Endothelial cell of umbilical vein (primary cell): ENCODE results near the gene DAB2. TPM values are rescaled to one million over a fixed set of nuclear protein-coding genes. Genes with fewer than 3 reads are reported as not detected.

Experiments
- BruUV-seq: library from RNA; stranded (reverse); fragments of 400-500 nt; replicated peaks from 2 replicates; lab custom pipeline; 2021; lab: Mats Ljungman, UMichigan
- CTCF ChIA-PET: fragments of 300-600, 350-600 bp; sonication (Branson Sonifier 250); formaldehyde crosslinking; loops from one replicate; lab custom pipeline; 2021; ENCODE audit warnings: antibody characterized with exemption, inconsistent platforms; lab: Charles Lee
- POLR2A ChIA-PET: fragments of 300-600, 350-600 bp; sonication (Branson Sonifier 250); formaldehyde crosslinking; loops from one replicate; lab custom pipeline; 2021; ENCODE audit warnings: antibody characterized with exemption, inconsistent platforms; lab: Charles Lee
- DNase-seq: peaks from one replicate; pipeline ENCODE4 v3.0.0-alpha.2; 2011; ENCODE audit warnings: low read depth, low spot score
- FAIRE-seq: peaks from 2 replicates; lab custom pipeline; 2011; peaks lifted over from hg19 to GRCh38; lab: Jason Lieb, UNC
- H2AFZ ChIP-seq: 2 replicates; pipeline ENCODE4 v1.6.0; 2012; ENCODE audit warnings: low read depth, low read length, control low read depth, inconsistent platforms
- H3K27ac ChIP-seq: 2 replicates; pipeline ENCODE4 v1.5.1; 2011; ENCODE audit warnings: low read depth, mild to moderate bottlenecking, control low read depth, low read length, moderate library complexity; ENCODE audit not compliant: insufficient read depth
- H3K27me3 ChIP-seq, 2 experiments: 2 replicates each; pipeline versions ENCODE4 v1.6.0 to v1.6.1; 2011; ENCODE audit warnings: low read length in 2 of 2, mixed read lengths in 1 of 2; ENCODE audit not compliant: control insufficient read depth in 2 of 2, insufficient read depth in 2 of 2
- H3K36me3 ChIP-seq, 2 experiments: 2 replicates in 1 of 2; 3 replicates in 1 of 2; pipeline ENCODE4 v1.5.1; 2011; ENCODE audit warnings: low read length in 2 of 2, mild to moderate bottlenecking in 1 of 2, moderate library complexity in 1 of 2; ENCODE audit not compliant: control insufficient read depth in 2 of 2, insufficient read depth in 2 of 2; ENCODE audit errors: extremely low read depth in 1 of 2
- H3K4me1 ChIP-seq: 3 replicates; pipeline ENCODE4 v1.5.1; 2011; ENCODE audit warnings: mild to moderate bottlenecking, low read length; ENCODE audit not compliant: control insufficient read depth, insufficient read depth; ENCODE audit errors: extremely low read depth
- H3K4me2 ChIP-seq: 2 replicates; pipeline ENCODE4 v1.6.1; 2011; ENCODE audit warnings: low read length, control low read depth, mixed read lengths; ENCODE audit not compliant: insufficient read depth
- H3K4me3 ChIP-seq, 3 experiments: fragments of 200-600 bp in 1 of 3; sonication (generic), shearing (Covaris generic) in 1 of 3; replicated peaks in 1 of 3; 2 replicates each; pipeline ENCODE4 v1.5.1; 2011 to 2016; ENCODE audit warnings: control low read depth in 3 of 3, low read length in 3 of 3, mild to moderate bottlenecking in 2 of 3, inconsistent platforms in 1 of 3, low read depth in 1 of 3, moderate library complexity in 1 of 3; ENCODE audit not compliant: insufficient read depth in 1 of 3
- H3K79me2 ChIP-seq: 2 replicates; pipeline ENCODE4 v1.6.0; 2012; ENCODE audit warnings: low read length, inconsistent platforms; ENCODE audit not compliant: control insufficient read depth, insufficient read depth
- H3K9ac ChIP-seq: replicated peaks from 2 replicates; pipeline ENCODE3; 2011; ENCODE audit warnings: low read length, control low read depth; ENCODE audit not compliant: insufficient read depth; ENCODE audit errors: extremely low read depth
- H3K9me1 ChIP-seq: replicated peaks from 3 replicates; pipeline ENCODE4 v1.6.0; 2011; ENCODE audit warnings: mild to moderate bottlenecking, low read length; ENCODE audit not compliant: control insufficient read depth, insufficient read depth; ENCODE audit errors: extremely low read depth
- H3K9me3 ChIP-seq: replicated peaks from 2 replicates; pipeline ENCODE4 v1.5.1; 2012; ENCODE audit warnings: low read length, inconsistent platforms; ENCODE audit not compliant: control insufficient read depth, insufficient read depth
- H4K20me1 ChIP-seq: replicated peaks from 2 replicates; pipeline ENCODE3; 2011; ENCODE audit warnings: mild to moderate bottlenecking, low read length; ENCODE audit not compliant: control insufficient read depth, insufficient read depth; ENCODE audit errors: extremely low read depth
- CTCF ChIP-seq, 2 donors: IDR thresholded peaks; 1 replicate in 1 of 2; 2 replicates in 1 of 2; pipeline ENCODE4 v1.5.1; 2011; ENCODE audit warnings: low read length in 2 of 2, mild to moderate bottlenecking in 2 of 2, moderate library complexity in 2 of 2, control low read depth in 1 of 2, inconsistent platforms in 1 of 2, low read depth in 1 of 2; ENCODE audit not compliant: insufficient read depth in 1 of 2; ENCODE audit errors: extremely low read depth in 1 of 2
- EZH2 ChIP-seq: IDR thresholded peaks from 2 replicates; pipeline ENCODE4 v1.6.1; 2012; ENCODE audit warnings: borderline replicate concordance, low read depth, mild to moderate bottlenecking, moderate library complexity, low read length, inconsistent platforms; ENCODE audit not compliant: severe bottlenecking
- FOS ChIP-seq: IDR thresholded peaks from 2 replicates; pipeline ENCODE4 v1.6.1; 2011; ENCODE audit warnings: mild to moderate bottlenecking, low read length, moderate library complexity, borderline replicate concordance; ENCODE audit not compliant: insufficient read depth
- GATA2 ChIP-seq: IDR thresholded peaks from 2 replicates; pipeline ENCODE4 v1.7.0; 2011; ENCODE audit warnings: low read depth, mild to moderate bottlenecking, moderate library complexity, mixed read lengths, low read length; ENCODE audit not compliant: insufficient read length, insufficient read depth
- JUN ChIP-seq: IDR thresholded peaks from 2 replicates; pipeline ENCODE4 v1.6.1; 2011; ENCODE audit warnings: borderline replicate concordance, low read depth; ENCODE audit not compliant: insufficient read length, insufficient read depth
- MAX ChIP-seq: IDR thresholded peaks from 2 replicates; pipeline ENCODE4 v1.6.1; 2011; ENCODE audit not compliant: insufficient read depth, insufficient read length
- MYC ChIP-seq: IDR thresholded peaks from one replicate; pipeline ENCODE4 v1.6.1; 2011; ENCODE audit warnings: mild to moderate bottlenecking, low read depth, low read length
- POLR2A ChIP-seq: IDR thresholded peaks from 2 replicates; pipeline ENCODE4 v1.6.1; 2012; ENCODE audit warnings: low read depth, mild to moderate bottlenecking, control low read depth, low read length
- POLR2AphosphoS5 ChIP-seq: IDR thresholded peaks from 2 replicates; pipeline ENCODE4 v1.6.1; 2012; ENCODE audit warnings: low read depth, mild to moderate bottlenecking, control low read depth, low read length, moderate library complexity; ENCODE audit not compliant: insufficient read depth
- dilution Hi-C: fragments of 300-500 bp; cut with MboI; formaldehyde crosslinking; loops from one replicate; pipeline ENCODE4 v1.15.0; 2019; ENCODE audit warnings: low sequenced_read_pairs; ENCODE audit not compliant: extremely low pct_ligation_motif_present
- intact Hi-C: fragments of 100-400 bp; cut with micrococcal nuclease; formaldehyde crosslinking; loops from one replicate; pipeline ENCODE4 v1.10.0; 2022
- polyA plus RNA-seq, 4 experiments: library from polyadenylated mRNA; depleted of rRNA in 3 of 4; stranded (reverse) in 3 of 4; unstranded in 1 of 4; fragments of >200 nt; gene quantifications; 2 replicates each; pipeline versions ENCODE4 v1.2.1 to v1.2.3, GENCODE V29; 2011 to 2012; ENCODE audit warnings: missing spikeins in 1 of 4
- total RNA-seq: library from RNA; stranded (reverse); gene quantifications from 2 replicates; pipeline ENCODE4 v1.2.3, GENCODE V29; 2021

The DAB2 gene
- total and polyA plus RNA-seq, 2 donors (not counting 3 experiments of a cell fraction or from before 2014, with no cell fraction given) = 168 to 283 TPM

- ChIA-PET CTCF (interaction anchor here (0.6 to 3.6 kb wide), 57 partner anchors 9 to 413 kb away, joined by 3 to 156 read pairs (median 4); partner anchors contain the start of genes C9, DAB2 and FYB1), POLR2A (interaction anchor here (0.8 to 1.2 kb wide), 2 partner anchors 49 to 171 kb away, joined by 3 to 6 read pairs; partner anchors contain the start of gene DAB2)
- DNase-seq (peak; percentile 72), FAIRE-seq (peak; percentile 71)
- Histone ChIP-seq H3K4me3 (no peak overlapping the region), H2AFZ (no peak overlapping the region), H4K20me1 (no peaks in the 10 kb centered on the region), H3K4me2 (no peak overlapping the region), H3K9me3 (no peaks in the 10 kb centered on the region), H3K9ac (no peak overlapping the region), H3K9me1 (no peaks in the 10 kb centered on the region), H3K4me1 (no peaks in the 10 kb centered on the region), H3K79me2 (no peaks in the 10 kb centered on the region), H3K27me3 (no peaks in the 10 kb centered on the region), H3K27ac (no peak overlapping the region), H3K36me3 (peaks cover 52 to 69% of the 10 kb centered on the region in 2 experiments)
- BruUV-seq = no TSS peak
- dilution Hi-C loops = no loop called here
- TF ChIP-seq MYC (no peak), POLR2AphosphoS5 (no peak), FOS (no peak), JUN (no peak), MAX (no peak), GATA2 (no peak), CTCF (IDR thresholded peaks at IDR 0.05; ENCODE audit: extremely low read depth in 1 of 2, insufficient read depth in 1 of 2, low read depth in 1 of 2, low read length in 2 of 2) (peak; percentile 57 to 71), POLR2A (no peak), EZH2 (no peak)
- intact Hi-C loops = loop anchor here (1.0 to 5.0 kb wide), 5 partner anchors 48 to 229 kb away; partner anchors contain the start of genes DAB2 and FYB1
Measured at GRCh38 chr5:39376293-39376714, 48.5 kb downstream of the DAB2 start.
